Loucy (cell line): ENCODE measurements around the gene RNASEH2A.

Experiments used
- EZH2phosphoT487 ChIP-seq: fragments of 200-600 bp; IDR thresholded peaks from 2 replicates; pipeline ENCODE4 v1.6.1; 2018; ENCODE audit warnings: antibody characterized with exemption, mild to moderate bottlenecking, moderate library complexity, borderline replicate concordance
- TF ChIP-seq, protein P1 (sequence below): fragments of 200-600 bp; sonication (generic); conservative IDR thresholded peaks from 2 replicates; pipeline ENCODE4 v1.5.1; 2014; ENCODE audit warnings: mild to moderate bottlenecking, antibody characterized with exemption, low read length

DNA sequence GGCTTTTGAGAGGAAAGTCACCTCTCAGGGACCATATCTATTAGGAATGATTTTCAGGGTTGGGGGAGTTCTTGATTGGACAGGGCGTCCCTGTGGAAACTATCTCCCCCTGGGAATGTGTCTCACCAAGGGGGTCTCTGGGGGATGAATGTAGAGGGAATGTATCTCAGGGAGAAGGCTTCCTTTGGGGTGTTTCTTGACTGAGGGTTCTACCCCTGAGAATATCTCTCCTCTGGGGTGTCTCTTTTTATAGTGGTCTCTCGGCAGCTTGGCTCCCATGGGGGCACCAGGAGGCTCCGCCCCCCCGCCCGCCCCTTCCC is 27.0 kb downstream of the RNASEH2A start:
- TF ChIP-seq, protein P1, sequence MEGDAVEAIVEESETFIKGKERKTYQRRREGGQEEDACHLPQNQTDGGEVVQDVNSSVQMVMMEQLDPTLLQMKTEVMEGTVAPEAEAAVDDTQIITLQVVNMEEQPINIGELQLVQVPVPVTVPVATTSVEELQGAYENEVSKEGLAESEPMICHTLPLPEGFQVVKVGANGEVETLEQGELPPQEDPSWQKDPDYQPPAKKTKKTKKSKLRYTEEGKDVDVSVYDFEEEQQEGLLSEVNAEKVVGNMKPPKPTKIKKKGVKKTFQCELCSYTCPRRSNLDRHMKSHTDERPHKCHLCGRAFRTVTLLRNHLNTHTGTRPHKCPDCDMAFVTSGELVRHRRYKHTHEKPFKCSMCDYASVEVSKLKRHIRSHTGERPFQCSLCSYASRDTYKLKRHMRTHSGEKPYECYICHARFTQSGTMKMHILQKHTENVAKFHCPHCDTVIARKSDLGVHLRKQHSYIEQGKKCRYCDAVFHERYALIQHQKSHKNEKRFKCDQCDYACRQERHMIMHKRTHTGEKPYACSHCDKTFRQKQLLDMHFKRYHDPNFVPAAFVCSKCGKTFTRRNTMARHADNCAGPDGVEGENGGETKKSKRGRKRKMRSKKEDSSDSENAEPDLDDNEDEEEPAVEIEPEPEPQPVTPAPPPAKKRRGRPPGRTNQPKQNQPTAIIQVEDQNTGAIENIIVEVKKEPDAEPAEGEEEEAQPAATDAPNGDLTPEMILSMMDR: no peak
- TF ChIP-seq EZH2phosphoT487: no peak
